Right ventricle myocardium superior (tissue), 1 donor: ENCODE results near the gene NEDD9. TPM values are rescaled to one million over a fixed set of nuclear protein-coding genes. Genes with fewer than 3 reads are reported as not detected.

Source experiments
- ATAC-seq: fragments of 200-7000 bp; cut with Tn5 transposase; one replicate; pipeline ENCODE4 v1.9.1; 2020; ENCODE audit warnings: mild to moderate bottlenecking; ENCODE audit not compliant: poor library complexity
- DNase-seq: peaks from one replicate; pipeline ENCODE4 v3.0.0-alpha.2; 2020
- intact Hi-C: fragments of 100-400 bp; cut with DNase I; formaldehyde crosslinking; loops from one replicate; pipeline ENCODE4 v1.11.2; 2022
- total RNA-seq: library from RNA; stranded (reverse); fragmentation: NEBNext Ultra II Directional; extraction: Animal tissue kit (Norgen Biotek cat#: 25700); gene quantifications from one replicate; pipeline ENCODE4 v1.2.1, GENCODE V29; 2021
- donor health status: DM: no; HTN: yes; CAD: no; lungs with severe emphysema.

NEDD9 gene
- total RNA-seq, 1 donor from 2014 or later: 23.7 TPM

GRCh38 chr6:11264100-11264499, 31.6 kb upstream of the NEDD9 start:
- no peak for DNase-seq
- no peak for ATAC-seq
- intact Hi-C loops: no loop called here

- DNase-seq (peak; percentile 61), ATAC-seq (peak; percentile 93)
- intact Hi-C loops: no loop called here
Measured at GRCh38 chr6:11263291-11263775, 30.9 kb upstream of the NEDD9 start.

- no peak for ATAC-seq
- intact Hi-C loops: no loop called here
- DNase-seq: no peak
Measured at GRCh38 chr6:11262242-11262641, 29.8 kb upstream of the NEDD9 start.

- intact Hi-C loops: no loop called here
- DNase-seq: no peak
- no peak for ATAC-seq
Measured at GRCh38 chr6:11260249-11261038, 28.0 kb upstream of the NEDD9 start.

- DNase-seq (no peak), ATAC-seq (no peak)
- intact Hi-C loops: no loop called here
Measured at GRCh38 chr6:11258260-11259237, 26.1 kb upstream of the NEDD9 start.

- ATAC-seq (no peak), DNase-seq (no peak)
- intact Hi-C loops: no loop called here
Measured at GRCh38 chr6:11255610-11256009, 23.1 kb upstream of the NEDD9 start.

GRCh38 chr6:11253594-11253993, 21.1 kb upstream of the NEDD9 start:
- DNase-seq: no peak
- intact Hi-C loops: no loop called here
- ATAC-seq: no peak

GRCh38 chr6:11251553-11252360, 19.3 kb upstream of the NEDD9 start:
- DNase-seq (peak; percentile 55), ATAC-seq (peak; percentile 94)
- intact Hi-C loops: no loop called here

- intact Hi-C loops: no loop called here
- no peak for ATAC-seq
- no peak for DNase-seq
Measured at GRCh38 chr6:11250108-11250507, 17.6 kb upstream of the NEDD9 start.

GRCh38 chr6:11248974-11249761, 16.7 kb upstream of the NEDD9 start:
- ATAC-seq: no peak
- intact Hi-C loops: no loop called here
- no peak for DNase-seq

GRCh38 chr6:11246722-11247121, 14.3 kb upstream of the NEDD9 start:
- DNase-seq (no peak), ATAC-seq (no peak)
- intact Hi-C loops: no loop called here

- no peak for DNase-seq
- intact Hi-C loops: no loop called here
Measured at GRCh38 chr6:11245381-11246256, 13.2 kb upstream of the NEDD9 start.

GRCh38 chr6:11244387-11245126, 12.1 kb upstream of the NEDD9 start:
- DNase-seq (no peak), ATAC-seq (no peak)
- intact Hi-C loops: no loop called here

More at GRCh38 chr6:11245381-11246256, 13.2 kb upstream of the NEDD9 start:
- no peak for ATAC-seq

- intact Hi-C loops: no loop called here
- ATAC-seq: no peak
- DNase-seq: no peak
Measured at GRCh38 chr6:11243861-11244260, 11.4 kb upstream of the NEDD9 start.

- ATAC-seq: no peak
- DNase-seq: no peak
- intact Hi-C loops: no loop called here
Measured at GRCh38 chr6:11242711-11243110, 10.2 kb upstream of the NEDD9 start.

GRCh38 chr6:11241793-11242201, 9.3 kb upstream of the NEDD9 start:
- DNase-seq (peak; percentile 79), ATAC-seq (peak; percentile 89)
- intact Hi-C loops: no loop called here
